ENCODE results near the gene SNX3. TPM values are rescaled to one million over a fixed set of nuclear protein-coding genes. Genes with fewer than 3 reads are reported as not detected.
"Not testable (repeated sequence)": the region's sequence is repeated elsewhere in the genome, so short reads cannot be mapped to it uniquely, and the experiment has no call there.

SNX3 gene
- 92.7 and 110 TPM in 2 replicates for total RNA-seq (2014; rRNA removed)
- Bru-seq, nascent RNA, result percentile 68 among the genes with signal in this experiment
- percentile 72 among the genes with signal in this experiment for BruChase-seq, experiment 1, labeled RNA remaining after a 6-hour chase
- BruChase-seq, experiment 2, labeled RNA remaining after a 2-hour chase, result percentile 64 among the genes with signal in this experiment
- long read RNA-seq, transcript SNX3-201 (4 exons, 1,755 nt), result major isoform, 203 of 221 reads
- long read RNA-seq, transcript SNX3-202 (4 exons, 890 nt), result minor isoform, 8 of 221 reads
- long read RNA-seq, partial matches to known transcripts, result 6 of 221 reads
- long read RNA-seq, other reads (novel, unspliced or antisense), result 2 of 221 reads

GRCh38 chr6:108260809-108261569 lies at the start of gene SNX3:
TSS of gene SNX3 (minus strand) at chr6:108261040. CDS start at chr6:108260921, 119 bp downstream.
- BruUV-seq (replicated peaks), result no TSS peak
- Histone ChIP-seq H3F3A (ENCODE audit: low read length, unreplicated experiment) (no peaks in the 10 kb centered on the region), H4K20me1 (ENCODE audit: low read length) (no peaks in the 10 kb centered on the region), H3K79me2 (ENCODE audit: low read length) (peaks cover 48% of the 10 kb centered on the region), H3K9me2 (replicated peaks; ENCODE audit: low read length) (no peaks in the 10 kb centered on the region), H3K4me3 (ENCODE audit: low read length) (peak within 1 kb of the TSS; percentile 89), H3K4me1 (ENCODE audit: insufficient read depth, low read length) (peaks cover 6% of the 10 kb centered on the region; the same call in 1 of the 2 replicates), H2AFZ (ENCODE audit: low read length) (peak within 1 kb of the TSS; percentile 96), H3K4me2 (ENCODE audit: low read length) (peak within 1 kb of the TSS; percentile 88), H3K27me3 (ENCODE audit: low read length) (no peaks in the 10 kb centered on the region), H3K9ac (ENCODE audit: low read length) (peak within 1 kb of the TSS; percentile 83), H3K9me3 (ENCODE audit: low read length) (no peaks in the 10 kb centered on the region), H3K36me3 (ENCODE audit: low read depth, low read length) (no peaks in the 10 kb centered on the region), H3K27ac (ENCODE audit: low read length) (peak within 1 kb of the TSS; percentile 72)
- ChIA-PET POLR2A (ENCODE audit: unreplicated experiment) (interaction anchor here (0.6 to 1.0 kb wide), 4 partner anchors 32 to 1047 kb away, joined by 3 to 4 read pairs (median 4); no protein-coding TSS in a partner anchor), CTCF (interaction anchor here (0.6 to 1.2 kb wide), 2 partner anchors 231 to 280 kb away, joined by 3 to 8 read pairs; no protein-coding TSS in a partner anchor)
- intact Hi-C loops (cut with micrococcal nuclease), result loop anchor here (1.0 to 5.0 kb wide), 2 partner anchors 134 to 146 kb away; no protein-coding TSS in a partner anchor
- ATAC-seq, result peak; percentile 90
- peak; percentile 91 for DNase-seq
- no peak for TF ChIP-seq EZH2 (IDR thresholded peaks at IDR 0.05; ENCODE audit: low read length, unreplicated experiment)
- no peak for TF ChIP-seq EZH2phosphoT487 (IDR thresholded peaks at IDR 0.05; ENCODE audit: borderline replicate concordance, low read length)
- no peak for TF ChIP-seq CTCF (conservative IDR thresholded peaks at IDR 0.05; ENCODE audit: low read depth, low read length)

DNA sequence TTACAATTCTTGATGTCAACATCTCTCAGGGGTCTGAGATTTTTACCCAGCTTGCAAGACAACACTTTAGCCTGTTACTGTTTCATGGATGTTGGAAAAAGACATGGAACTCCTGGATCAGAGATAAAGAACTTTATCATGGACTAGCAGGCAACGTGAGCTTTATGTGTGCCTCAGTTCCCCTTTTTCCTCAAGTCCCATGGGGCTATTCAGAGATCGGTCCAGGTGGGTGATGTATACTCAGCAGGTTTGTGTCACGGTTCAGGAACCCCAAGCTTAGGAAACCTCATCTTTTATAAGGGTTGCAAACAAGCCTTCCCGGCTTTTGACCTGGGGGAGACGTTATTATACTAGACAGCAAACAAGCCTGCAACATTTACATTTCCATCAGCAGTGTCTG lies 49.0 kb upstream of the SNX3 start:
- BruUV-seq (replicated peaks), result no TSS peak

GRCh38 chr6:108308641-108309040 lies 47.8 kb upstream of the SNX3 start:
- H3K79me2 ChIP-seq (ENCODE audit: low read length); H3K4me2 ChIP-seq (ENCODE audit: low read length); H3K9me3 ChIP-seq (ENCODE audit: low read length); BruUV-seq (replicated peaks); CTCF ChIA-PET; H4K20me1 ChIP-seq (ENCODE audit: low read length); ATAC-seq; H3K36me3 ChIP-seq (ENCODE audit: low read depth, low read length); H3K9me2 ChIP-seq (replicated peaks; ENCODE audit: low read length); H3K27me3 ChIP-seq (ENCODE audit: low read length); H2AFZ ChIP-seq (ENCODE audit: low read length); H3F3A ChIP-seq (ENCODE audit: low read length, unreplicated experiment); H3K27ac ChIP-seq (ENCODE audit: low read length); H3K4me1 ChIP-seq (ENCODE audit: insufficient read depth, low read length); DNase-seq; H3K4me3 ChIP-seq (ENCODE audit: low read length); POLR2A ChIA-PET (ENCODE audit: unreplicated experiment); intact Hi-C loops (cut with micrococcal nuclease); H3K9ac ChIP-seq (ENCODE audit: low read length): not testable (repeated sequence)

More for the DNA sequence above, 49.0 kb upstream of the SNX3 start:
- no peak for DNase-seq
- intact Hi-C loops (cut with micrococcal nuclease), result no loop called here
- no peaks in the 10 kb centered on the region for H3K9me3 ChIP-seq (ENCODE audit: low read length)
- H3K79me2 ChIP-seq (ENCODE audit: low read length), result no peaks in the 10 kb centered on the region
- H2AFZ ChIP-seq (ENCODE audit: low read length), result no peak overlapping the region
- ATAC-seq, result no peak
- no peak for TF ChIP-seq EZH2 (IDR thresholded peaks at IDR 0.05; ENCODE audit: low read length, unreplicated experiment)
- no peak for TF ChIP-seq EZH2phosphoT487 (IDR thresholded peaks at IDR 0.05; ENCODE audit: borderline replicate concordance, low read length)
- TF ChIP-seq CTCF (conservative IDR thresholded peaks at IDR 0.05; ENCODE audit: low read depth, low read length), result no peak
- no peaks in the 10 kb centered on the region for H3F3A ChIP-seq (ENCODE audit: low read length, unreplicated experiment)
- no peak overlapping the region for H3K4me2 ChIP-seq (ENCODE audit: low read length)
- CTCF ChIA-PET, result no interaction called here
- peaks cover 4% of the 10 kb centered on the region; the same call in 1 of the 2 replicates for H3K4me1 ChIP-seq (ENCODE audit: insufficient read depth, low read length)
- no peaks in the 10 kb centered on the region for H3K36me3 ChIP-seq (ENCODE audit: low read depth, low read length)
- H3K27me3 ChIP-seq (ENCODE audit: low read length), result no peaks in the 10 kb centered on the region
- H3K4me3 ChIP-seq (ENCODE audit: low read length), result no peak overlapping the region
- no peak overlapping the region for H3K9ac ChIP-seq (ENCODE audit: low read length)
- no peaks in the 10 kb centered on the region for H3K9me2 ChIP-seq (replicated peaks; ENCODE audit: low read length)
- H4K20me1 ChIP-seq (ENCODE audit: low read length), result no peaks in the 10 kb centered on the region
- POLR2A ChIA-PET (ENCODE audit: unreplicated experiment), result no interaction called here
- no peak overlapping the region for H3K27ac ChIP-seq (ENCODE audit: low read length)
